HG02870 (cell line): ENCODE results near the gene ANKRD34A.

ENCODE experiments used
- ATAC-seq: cut with Tn5 transposase; IDR thresholded peaks from one replicate; pipeline ENCODE4 v1.9.1; 2021; ENCODE audit warnings: mild to moderate bottlenecking, moderate library complexity; ENCODE audit not compliant: unreplicated experiment

Gene ANKRD34A

GRCh38 chr1:145991735-145992412 is 27.5 kb upstream of the ANKRD34A start:
- ATAC-seq, result no peak

- ATAC-seq, result no peak
These were observed 26.0 kb upstream of the ANKRD34A start for GRCh38 chr1:145990249-145990855.

GRCh38 chr1:145988773-145989172 is 24.4 kb upstream of the ANKRD34A start:
- ATAC-seq, result no peak

DNA sequence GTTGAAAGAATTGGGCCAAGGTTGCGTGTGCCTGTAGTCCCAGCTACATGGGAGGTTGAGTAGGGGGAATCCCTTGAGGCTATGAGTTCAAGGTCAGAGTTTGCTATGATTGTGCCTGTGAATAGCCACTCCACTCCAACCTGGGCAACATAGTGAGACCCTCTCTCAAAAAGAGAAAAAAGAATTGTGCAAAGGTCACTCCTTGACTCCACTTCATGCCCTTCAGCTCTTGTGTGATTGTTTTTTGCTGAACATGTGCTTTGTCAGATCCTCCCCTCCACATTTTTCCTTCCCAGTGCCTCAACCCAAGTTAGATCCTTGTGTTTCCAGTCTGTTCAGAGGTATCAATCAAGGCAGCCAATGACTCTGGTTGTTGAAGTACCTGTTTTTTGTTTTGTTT is 23.6 kb upstream of the ANKRD34A start:
- no peak for ATAC-seq

DNA sequence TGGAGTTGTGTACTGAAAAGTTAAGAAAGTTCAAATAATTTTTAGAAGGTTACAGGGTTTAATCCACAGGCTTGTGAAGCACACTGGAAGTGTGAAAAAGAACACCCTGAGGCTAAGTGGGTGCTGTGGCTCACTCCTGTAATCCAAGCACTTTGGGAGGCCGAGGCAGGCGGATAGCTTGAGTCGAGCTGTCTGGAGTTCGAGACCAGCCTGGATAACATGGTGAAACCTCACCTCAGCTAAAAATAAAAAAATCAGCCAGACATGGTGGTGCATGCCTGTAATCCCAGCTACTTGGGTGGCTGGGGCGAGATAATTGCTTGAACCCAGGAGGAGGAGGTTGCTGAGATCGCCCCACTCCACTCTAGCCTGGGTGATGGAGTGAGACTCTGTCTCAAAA is 22.2 kb upstream of the ANKRD34A start:
- ATAC-seq, result no peak

- ATAC-seq, result no peak
These were observed 21.4 kb upstream of the ANKRD34A start for GRCh38 chr1:145985502-145986439.

GRCh38 chr1:145985129-145985501 is 20.7 kb upstream of the ANKRD34A start:
- ATAC-seq, result no peak

DNA sequence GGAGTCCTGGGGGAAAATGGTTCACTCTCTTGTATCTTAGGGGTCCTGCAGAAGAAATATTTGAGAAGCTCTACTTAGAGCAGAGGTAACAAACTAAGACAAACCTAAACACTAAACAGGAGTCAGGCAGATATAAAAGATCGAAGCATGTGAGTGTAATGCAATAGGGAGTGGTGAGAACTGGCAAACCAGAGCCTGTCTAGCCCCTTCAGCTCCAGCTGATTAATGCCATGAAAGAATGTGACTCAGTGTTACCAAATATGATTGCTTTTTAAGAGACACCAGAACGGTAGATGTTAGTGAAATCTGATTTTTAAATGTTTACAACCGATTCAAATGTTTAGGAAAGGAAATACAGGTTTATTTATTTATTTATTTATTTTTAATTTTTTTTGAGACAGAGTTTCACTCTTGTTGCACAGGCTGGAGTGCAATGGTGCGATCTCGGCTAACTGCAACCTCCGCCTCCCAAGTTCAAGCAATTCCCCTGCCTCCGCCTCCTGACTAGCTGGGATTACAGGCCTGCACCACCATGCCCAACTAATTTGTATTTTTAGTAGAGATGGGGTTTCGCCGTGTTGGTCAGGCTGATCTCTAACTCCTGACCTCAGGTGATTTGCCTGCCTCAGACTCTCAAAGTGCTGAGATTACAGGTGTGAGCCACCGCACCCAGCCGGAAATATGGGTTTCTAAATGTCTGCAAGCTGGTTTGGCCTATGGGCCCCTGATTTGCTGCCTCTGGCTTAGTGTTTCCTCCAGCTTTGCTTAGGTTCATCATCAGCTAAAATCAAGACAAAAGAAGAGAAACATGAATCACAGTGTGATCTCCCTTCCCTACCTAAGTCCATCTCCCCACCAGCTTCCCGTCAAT is 19.8 kb upstream of the ANKRD34A start:
- ATAC-seq, result no peak

- ATAC-seq, result no peak
These were observed 18.9 kb upstream of the ANKRD34A start for GRCh38 chr1:145983206-145983675.

GRCh38 chr1:145982010-145982723 is 17.8 kb upstream of the ANKRD34A start:
- no peak for ATAC-seq

- no peak for ATAC-seq
These were observed 16.2 kb upstream of the ANKRD34A start for GRCh38 chr1:145980457-145980994.

GRCh38 chr1:145979746-145980456 is 15.5 kb upstream of the ANKRD34A start:
- no peak for ATAC-seq

- ATAC-seq, result peak; percentile 88
These were observed 14.7 kb upstream of the ANKRD34A start for GRCh38 chr1:145978854-145979745.

DNA sequence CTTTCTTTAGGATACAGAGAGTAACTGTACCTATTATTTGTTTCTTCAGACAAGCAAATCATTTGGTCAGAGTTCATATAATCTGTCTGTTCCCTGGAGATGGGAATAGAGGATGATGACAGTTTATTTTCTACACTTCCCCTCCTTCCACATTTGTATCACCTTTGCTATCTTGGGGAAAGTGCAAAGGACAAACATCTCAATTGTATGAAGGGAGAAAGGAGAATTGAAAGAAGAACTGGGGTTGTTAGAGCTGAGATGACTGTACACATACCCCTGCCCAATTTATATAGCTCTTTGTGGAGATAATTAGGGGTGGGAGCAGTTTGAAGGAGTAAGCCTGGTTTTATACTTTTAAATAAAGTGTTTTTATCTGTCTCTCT is 14.1 kb upstream of the ANKRD34A start:
- no peak for ATAC-seq

DNA sequence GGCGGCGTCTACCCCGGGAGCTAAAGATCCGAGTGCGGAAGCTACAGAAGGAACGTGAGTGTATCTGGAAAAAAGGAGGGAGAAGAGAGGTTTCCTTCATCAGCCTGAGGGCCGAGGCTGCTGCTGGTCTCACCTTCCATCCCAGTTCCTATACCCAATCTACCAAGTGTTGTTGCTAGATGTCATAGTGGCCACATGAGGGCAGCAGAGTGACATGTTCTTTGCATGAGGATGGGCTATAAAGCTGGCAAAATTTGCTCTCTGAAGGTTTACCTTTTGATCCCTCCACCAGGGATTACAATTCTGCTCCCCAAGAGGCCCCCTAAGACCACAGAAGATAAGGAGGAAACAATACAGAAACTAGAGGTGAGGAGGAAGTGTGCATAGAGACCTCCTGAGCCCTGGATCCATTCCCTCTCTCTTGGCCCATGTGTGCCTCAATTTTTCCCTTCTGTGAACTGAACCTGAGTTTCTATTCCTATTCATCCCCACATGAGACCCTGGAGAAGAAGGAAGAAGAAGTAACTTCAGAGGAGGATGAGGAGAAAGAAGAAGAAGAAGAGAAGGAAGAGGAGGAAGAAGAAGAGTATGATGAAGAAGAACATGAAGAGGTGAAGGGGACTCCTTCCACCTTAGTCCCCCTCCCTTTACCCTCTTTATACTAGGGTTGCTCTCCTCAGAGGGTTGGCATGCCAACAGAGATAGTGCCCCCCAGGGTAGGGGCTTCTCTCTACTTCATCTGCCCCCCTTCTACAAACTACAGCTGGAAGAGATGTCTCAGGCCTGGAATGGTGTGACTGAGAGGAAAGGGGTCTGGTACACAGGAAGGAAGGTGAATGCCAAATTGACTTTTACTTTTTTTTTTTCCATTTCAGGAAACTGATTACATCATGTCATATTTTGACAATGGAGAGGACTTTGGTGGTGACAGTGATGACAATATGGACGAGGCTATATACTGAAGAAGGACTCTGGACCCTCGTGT is 13.4 kb upstream of the ANKRD34A start:
- ATAC-seq, result no peak

DNA sequence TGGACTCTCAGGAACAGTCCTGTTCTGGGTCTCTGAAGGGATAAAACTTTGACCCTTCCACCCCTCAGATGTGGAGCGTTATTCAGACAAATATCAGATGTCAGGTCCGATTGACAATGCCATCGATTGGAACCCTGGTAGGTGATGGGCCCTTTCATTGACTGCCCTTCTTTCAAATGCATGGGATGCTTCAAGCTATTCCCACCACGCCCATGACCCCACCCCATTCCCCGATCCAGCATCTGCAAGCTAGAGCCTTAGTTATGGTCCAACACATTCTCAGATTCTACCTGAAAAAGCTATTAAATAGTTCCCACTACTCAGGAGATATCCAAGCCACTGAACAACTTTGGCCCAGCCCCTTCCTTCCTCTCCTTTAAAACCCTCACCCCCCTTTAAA is 12.6 kb upstream of the ANKRD34A start:
- no peak for ATAC-seq

DNA sequence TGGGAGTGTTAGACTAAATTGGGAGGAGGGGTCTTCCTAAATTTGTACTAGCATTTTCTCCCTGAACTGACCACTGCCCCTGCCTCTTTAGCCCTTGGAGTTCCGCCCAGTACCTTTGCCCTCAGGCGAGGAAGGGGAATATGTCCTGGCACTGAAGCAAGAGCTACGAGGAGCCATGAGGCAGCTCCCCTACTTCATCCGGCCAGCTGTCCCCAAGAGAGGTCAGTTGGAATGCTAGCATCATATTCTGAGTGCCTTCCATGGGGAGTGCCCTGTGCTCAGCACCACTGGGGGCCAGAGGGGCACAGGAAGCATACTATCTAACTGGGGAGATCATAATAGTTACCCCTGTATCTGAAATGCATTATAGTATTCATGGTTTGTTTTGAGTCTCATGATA is 10.8 kb upstream of the ANKRD34A start:
- no peak for ATAC-seq
